OCI-LY1 (cell line): Measurements from ENCODE around the gene FABP7.

Experiments
- CTCF ChIP-seq: fragments of 200-600 bp; sonication (generic), shearing (Covaris generic); IDR thresholded peaks from 2 replicates; pipeline ENCODE4 v1.5.1; 2017; ENCODE audit warnings: mild to moderate bottlenecking, antibody characterized with exemption, low read length, moderate library complexity, mixed read lengths
- EZH2 ChIP-seq: fragments of 200-600 bp; sonication (generic), shearing (Covaris generic); IDR thresholded peaks from 2 replicates; pipeline ENCODE4 v1.8.0; 2017; ENCODE audit warnings: borderline replicate concordance, mixed run types, mild to moderate bottlenecking, antibody characterized with exemption, low read length, moderate library complexity, mixed read lengths

GRCh38 chr6:122797537-122797936 is 18.0 kb downstream of the FABP7 start:
- no peak for TF ChIP-seq CTCF
- TF ChIP-seq EZH2 = no peak
